ENCODE data around the gene ATP9B. TPM values are rescaled to one million over a fixed set of nuclear protein-coding genes. Genes with fewer than 3 reads are reported as not detected.

ATP9B gene
- total and polyA plus RNA-seq, 8 donors: 29.2 to 41.5 (median 38.3) TPM

DNA sequence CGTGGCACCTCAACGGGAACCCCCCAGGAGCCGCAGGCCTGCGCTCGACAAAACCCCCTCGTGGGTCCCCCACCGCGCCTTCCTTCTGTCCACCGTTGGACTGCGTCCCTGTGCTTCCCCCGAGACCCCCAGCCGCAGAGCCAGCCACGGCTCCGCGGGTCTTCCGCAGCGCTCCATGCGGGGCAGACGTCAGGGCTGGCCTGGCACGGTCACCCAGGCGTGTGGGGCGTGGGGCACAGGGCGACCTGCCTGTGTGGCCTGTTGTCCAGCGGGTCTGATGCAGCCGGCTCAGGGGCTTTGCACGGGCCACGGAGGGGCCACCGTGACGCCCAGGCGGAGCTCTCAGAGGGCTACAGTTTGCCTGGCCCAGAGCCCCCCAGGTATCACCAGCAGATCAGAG lies 337.5 kb downstream of the ATP9B start:
- ATAC-seq: no peak

GRCh38 chr18:79409313-79409712 lies 340.1 kb downstream of the ATP9B start:
- DNase-seq: no peak
- no peak overlapping the region for H3K4me3 ChIP-seq
- intact Hi-C loops (cut with DNase I): no loop called here
- no peak for ATAC-seq
- peaks cover 0 to 23% of the 10 kb centered on the region in 2 donors for H3K4me1 ChIP-seq
- H3K36me3 ChIP-seq: peaks cover 0 to 30% of the 10 kb centered on the region in 2 donors
- TF ChIP-seq CTCF (IDR thresholded peaks at IDR 0.05): no peak
- H3K27me3 ChIP-seq: no peaks in the 10 kb centered on the region
- H3K27ac ChIP-seq: no peak overlapping the region
- no peaks in the 10 kb centered on the region for H3K9me3 ChIP-seq

More for the DNA sequence above, 337.5 kb downstream of the ATP9B start:
- TF ChIP-seq CTCF (IDR thresholded peaks at IDR 0.05): no peak
- H3K27me3 ChIP-seq: no peaks in the 10 kb centered on the region
- peak overlapping the region in 1 of 2 donors; percentile 73 for H3K27ac ChIP-seq
- peak in 1 of 4 donors; percentile 79 for DNase-seq
- H3K4me1 ChIP-seq: peaks cover 9 to 50% of the 10 kb centered on the region in 2 donors
- no peaks in the 10 kb centered on the region for H3K9me3 ChIP-seq
- H3K4me3 ChIP-seq: no peak overlapping the region
- H3K36me3 ChIP-seq: peaks cover 0 to 13% of the 10 kb centered on the region in 2 donors
- intact Hi-C loops (cut with DNase I): no loop called here

- peaks cover 0 to 31% of the 10 kb centered on the region in 2 donors for H3K36me3 ChIP-seq
- no peak for TF ChIP-seq CTCF (IDR thresholded peaks at IDR 0.05)
- ATAC-seq: no peak
- no peaks in the 10 kb centered on the region for H3K27me3 ChIP-seq
- no peak overlapping the region for H3K4me3 ChIP-seq
- DNase-seq: peak in 1 of 4 donors; percentile 78
- H3K27ac ChIP-seq: no peak overlapping the region
- H3K9me3 ChIP-seq: no peaks in the 10 kb centered on the region
- intact Hi-C loops (cut with DNase I): no loop called here
- peaks cover 0 to 15% of the 10 kb centered on the region in 2 donors for H3K4me1 ChIP-seq
Observed at GRCh38 chr18:79410171-79410641, 341.0 kb downstream of the ATP9B start.

- TF ChIP-seq CTCF (IDR thresholded peaks at IDR 0.05): no peak
- ATAC-seq: no peak
Observed at GRCh38 chr18:79410731-79411613, 341.8 kb downstream of the ATP9B start.

More at GRCh38 chr18:79410731-79411613, 341.8 kb downstream of the ATP9B start:
- intact Hi-C loops (cut with DNase I): no loop called here
- Histone ChIP-seq H3K4me3 (no peak overlapping the region), H3K9me3 (no peaks in the 10 kb centered on the region), H3K27ac (no peak overlapping the region), H3K27me3 (no peaks in the 10 kb centered on the region), H3K36me3 (peaks cover 0 to 34% of the 10 kb centered on the region in 2 donors), H3K4me1 (peaks cover 0 to 7% of the 10 kb centered on the region in 2 donors)
- DNase-seq: peak in 1 of 4 donors; percentile 79
